Endothelial cell (in vitro differentiated cells): Measurements from ENCODE around the gene VANGL1. TPM values are rescaled to one million over a fixed set of nuclear protein-coding genes. Genes with fewer than 3 reads are reported as not detected.

Experiments used
- DNase-seq: peaks from one replicate; pipeline ENCODE4 v3.0.0; 2021; ENCODE audit warnings: low spot score
- H3K27ac Mint-ChIP-seq: one replicate; pipeline ENCODE4 v1.8.0; 2021; ENCODE audit warnings: mixed read lengths, inconsistent platforms; ENCODE audit not compliant: unreplicated experiment
- H3K27me3 Mint-ChIP-seq: one replicate; pipeline ENCODE4 v1.8.0; 2021; ENCODE audit warnings: mild to moderate bottlenecking, moderate library complexity, mixed read lengths, inconsistent platforms; ENCODE audit not compliant: unreplicated experiment
- H3K36me3 Mint-ChIP-seq: one replicate; pipeline ENCODE4 v1.8.0; 2021; ENCODE audit warnings: mild to moderate bottlenecking, low read depth, mixed read lengths, inconsistent platforms; ENCODE audit not compliant: unreplicated experiment
- H3K4me1 Mint-ChIP-seq: one replicate; pipeline ENCODE4 v1.8.0; 2021; ENCODE audit warnings: mild to moderate bottlenecking, mixed read lengths, inconsistent platforms; ENCODE audit not compliant: unreplicated experiment
- H3K4me3 Mint-ChIP-seq: one replicate; pipeline ENCODE4 v1.8.0; 2021; ENCODE audit warnings: mild to moderate bottlenecking, mixed read lengths, inconsistent platforms; ENCODE audit not compliant: unreplicated experiment
- H3K9me3 Mint-ChIP-seq: one replicate; pipeline ENCODE4 v1.8.0; 2021; ENCODE audit warnings: mixed read lengths, inconsistent platforms; ENCODE audit not compliant: unreplicated experiment
- CTCF ChIP-seq: fragments of 200-600 bp; sonication (generic); IDR thresholded peaks from one replicate; pipeline ENCODE4 v1.5.0; 2021; ENCODE audit warnings: antibody characterized with exemption; ENCODE audit not compliant: unreplicated experiment
- total RNA-seq: library from RNA; stranded (reverse); fragmentation: NEBNext Ultra II Directional; extraction: Animal tissue kit (Norgen Biotek cat#: 25700); gene quantifications from one replicate; pipeline ENCODE4 v1.2.1, GENCODE V29; 2021; ENCODE audit not compliant: unreplicated experiment

The VANGL1 gene
- total RNA-seq, 1 donor from 2014 or later = 14.9 TPM

- Mint-ChIP-seq H3K36me3 (no peaks in the 10 kb centered on the region), H3K27me3 (no peaks in the 10 kb centered on the region), H3K9me3 (no peaks in the 10 kb centered on the region), H3K4me1 (no peaks in the 10 kb centered on the region), H3K4me3 (no peak overlapping the region), H3K27ac (no peak overlapping the region)
- DNase-seq = no peak
- no peak for TF ChIP-seq CTCF
These were observed 64.2 kb downstream of the VANGL1 start for GRCh38 chr1:115705963-115706362.

DNA sequence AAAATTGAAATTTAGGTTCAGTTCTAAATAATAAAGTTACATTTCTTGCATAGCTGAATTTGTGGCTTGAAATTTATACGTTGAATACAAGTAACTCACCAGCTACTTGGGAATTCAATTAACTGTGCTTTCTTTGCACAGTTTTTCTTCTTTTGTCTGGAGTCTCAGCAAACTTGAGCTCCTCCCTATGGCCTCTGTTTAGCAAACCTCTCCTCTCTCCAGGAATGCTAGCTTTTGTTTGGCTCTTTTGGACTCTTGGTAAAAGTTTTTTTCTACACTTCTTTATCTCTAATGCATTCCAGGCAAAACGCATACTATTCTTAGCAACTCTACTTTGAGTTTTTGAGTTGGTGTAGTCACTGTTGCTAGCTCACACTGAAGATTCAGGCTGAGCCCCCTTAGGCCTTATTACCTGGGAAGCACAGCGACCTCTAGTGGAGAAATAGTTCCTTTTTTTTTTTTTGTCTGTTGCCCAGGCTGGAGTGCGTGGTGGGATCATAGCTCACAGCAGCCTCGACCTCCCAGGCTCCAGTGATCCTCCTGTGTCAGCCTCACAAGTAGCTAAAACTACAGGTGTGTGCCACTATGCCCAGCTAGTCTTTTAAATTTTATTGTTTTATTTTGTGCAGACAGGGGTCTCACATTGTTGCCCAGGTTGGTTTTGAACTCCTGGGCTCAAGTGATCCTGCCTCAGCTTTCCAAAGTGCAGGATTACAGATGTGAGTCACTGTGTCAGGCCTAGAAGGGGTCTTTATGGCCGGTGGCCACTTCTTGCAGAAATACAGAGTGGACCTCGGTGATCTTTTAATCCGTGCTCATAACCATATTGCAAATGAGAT is 65.0 kb downstream of the VANGL1 start:
- H3K27ac Mint-ChIP-seq = no peak overlapping the region
- no peak for DNase-seq
- no peak overlapping the region for H3K4me3 Mint-ChIP-seq

DNA sequence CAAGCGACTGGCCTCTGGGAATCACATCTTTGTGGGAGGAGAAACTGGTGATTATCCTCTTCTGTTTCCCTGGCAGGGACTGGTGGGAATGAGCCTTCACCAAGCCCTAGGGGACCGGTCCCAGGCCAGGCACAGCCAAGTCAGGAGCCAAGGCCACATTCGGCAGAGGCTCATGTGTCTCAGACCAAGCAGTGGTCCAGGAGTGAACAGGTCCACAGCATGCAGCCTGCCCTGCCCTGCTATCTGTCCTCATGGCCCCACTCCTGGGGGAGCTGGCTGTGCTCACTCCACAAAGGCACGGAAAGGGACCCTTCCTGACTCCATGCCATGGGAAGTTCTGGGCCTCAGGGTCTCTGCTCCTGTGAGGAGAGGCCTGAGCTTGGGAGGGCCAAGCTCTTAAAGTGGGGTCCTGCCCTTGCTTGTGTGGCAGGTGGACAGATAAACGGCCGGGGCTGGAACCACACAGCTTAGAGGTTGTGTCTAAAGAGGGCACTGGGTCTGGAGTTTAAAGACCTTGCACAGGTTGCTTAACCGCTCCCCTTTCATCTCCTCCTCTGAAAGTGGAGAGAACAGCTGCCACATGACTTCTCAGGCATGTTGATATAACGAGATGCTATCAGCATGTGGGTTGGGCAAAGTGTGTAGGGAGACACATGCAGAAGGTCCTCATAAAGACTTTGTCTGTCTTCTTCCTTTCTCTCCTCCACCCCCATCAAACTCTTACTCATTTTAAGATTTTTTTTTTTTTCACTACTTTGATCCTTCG is 69.3 kb downstream of the VANGL1 start:
- Mint-ChIP-seq H3K27me3 (no peaks in the 10 kb centered on the region), H3K27ac (no peak overlapping the region), H3K4me1 (peaks cover 11% of the 10 kb centered on the region), H3K9me3 (no peaks in the 10 kb centered on the region), H3K4me3 (no peak overlapping the region), H3K36me3 (no peaks in the 10 kb centered on the region)
- DNase-seq = no peak
- TF ChIP-seq CTCF = no peak

More for the DNA sequence above, 65.0 kb downstream of the VANGL1 start:
- TF ChIP-seq CTCF = peak; percentile 95
- Mint-ChIP-seq H3K9me3 (no peaks in the 10 kb centered on the region), H3K36me3 (no peaks in the 10 kb centered on the region), H3K4me1 (no peaks in the 10 kb centered on the region), H3K27me3 (no peaks in the 10 kb centered on the region)

- Mint-ChIP-seq H3K36me3 (no peaks in the 10 kb centered on the region), H3K4me3 (no peak overlapping the region), H3K9me3 (no peaks in the 10 kb centered on the region), H3K27me3 (peaks cover 2% of the 10 kb centered on the region), H3K27ac (no peak overlapping the region), H3K4me1 (peaks cover 15% of the 10 kb centered on the region)
- no peak for DNase-seq
- no peak for TF ChIP-seq CTCF
These were observed 71.3 kb downstream of the VANGL1 start for GRCh38 chr1:115712911-115713609.
